H1 (cell line): Measurements from ENCODE around the gene KCNJ10.

Experiments used
- BRCA1 ChIP-seq: IDR thresholded peaks from 2 replicates; pipeline ENCODE4 v1.6.1; 2012; ENCODE audit warnings: low read depth, low read length, improper control_type of control experiment
- EP300 ChIP-seq, 2 experiments: IDR thresholded peaks; 1 replicate in 1 of 2; 2 replicates in 1 of 2; pipeline ENCODE4 v1.6.1; 2011 to 2012; ENCODE audit warnings: low read depth in 2 of 2, low read length in 2 of 2, mild to moderate bottlenecking in 2 of 2, borderline replicate concordance in 1 of 2, inconsistent platforms in 1 of 2, moderate library complexity in 1 of 2
- POLR2A ChIP-seq, 2 experiments: IDR thresholded peaks; 1 replicate in 1 of 2; 2 replicates in 1 of 2; pipeline ENCODE4 v1.6.1; 2011; ENCODE audit warnings: low read depth in 2 of 2, low read length in 2 of 2, mild to moderate bottlenecking in 2 of 2; ENCODE audit errors: control extremely low read depth in 1 of 2
- SP1 ChIP-seq: IDR thresholded peaks from 2 replicates; pipeline ENCODE4 v1.6.1; 2011; ENCODE audit warnings: low read depth, low read length
- TAF1 ChIP-seq: IDR thresholded peaks from 2 replicates; pipeline ENCODE4 v1.6.1; 2011; ENCODE audit warnings: mild to moderate bottlenecking, low read depth, low read length

DNA sequence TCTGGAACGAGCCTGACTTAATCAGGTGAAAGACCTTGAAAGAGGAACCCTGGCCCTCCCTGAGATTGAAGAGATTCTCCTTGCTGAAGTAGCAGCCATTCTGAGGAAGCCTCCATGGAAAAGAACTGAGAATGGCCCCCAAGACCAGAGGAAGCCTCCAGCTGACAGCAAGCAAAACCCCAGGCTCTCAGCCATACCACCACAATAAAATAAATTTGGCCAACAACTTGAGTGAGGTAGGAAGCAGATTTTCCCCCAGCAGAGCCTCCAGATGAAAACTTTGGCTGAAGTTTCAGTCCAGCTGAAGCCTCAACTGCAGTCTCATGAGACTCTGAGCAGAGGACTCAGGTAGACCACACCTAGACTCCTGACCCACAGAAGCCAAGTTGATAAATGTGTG, 82.0 kb downstream of the KCNJ10 start:
- no peak for TF ChIP-seq BRCA1
- TF ChIP-seq SP1 = no peak
- TF ChIP-seq TAF1 = no peak
- no peak for TF ChIP-seq EP300 (IDR thresholded peaks at IDR 0.05; ENCODE audit: borderline replicate concordance in 1 of 2, low read depth in 2 of 2, low read length in 2 of 2)
- TF ChIP-seq POLR2A (IDR thresholded peaks at IDR 0.05; ENCODE audit: control extremely low read depth in 1 of 2, low read depth in 2 of 2, low read length in 2 of 2) = no peak
